AG10803 (cell line): ENCODE data around the gene RALB.

Experiments
- DNase-seq: peaks from one replicate; pipeline ENCODE4 v3.0.0; 2010; ENCODE audit warnings: low read depth
- H3K4me3 ChIP-seq: 2 replicates; pipeline ENCODE4 v1.5.1; 2011; ENCODE audit warnings: mild to moderate bottlenecking, low read length, control low read depth
- CTCF ChIP-seq: conservative IDR thresholded peaks from 2 replicates; pipeline ENCODE4 v1.5.1; 2011; ENCODE audit warnings: mild to moderate bottlenecking, low read length, control low read depth, inconsistent platforms

The RALB gene

GRCh38 chr2:120343433-120344105 lies 90.9 kb downstream of the RALB start:
- DNase-seq, result peak; percentile 83
- peak; percentile 70 for TF ChIP-seq CTCF
- peak overlapping the region; percentile 18 for H3K4me3 ChIP-seq
